Smooth muscle cell (in vitro differentiated cells): ENCODE data around the gene NME2. TPM values are rescaled to one million over a fixed set of nuclear protein-coding genes. Genes with fewer than 3 reads are reported as not detected.

ENCODE experiments used
- DNase-seq: peaks from one replicate; lab custom pipeline; 2025; ENCODE audit not compliant: unreplicated experiment; lab: John Stamatoyannopoulos, UW
- H2AFZ ChIP-seq: fragments of 200-600 bp; sonication (generic); 2 replicates; pipeline ENCODE4 v1.6.0; 2016; ENCODE audit warnings: antibody characterized with exemption, low read depth, mild to moderate bottlenecking
- H3F3A ChIP-seq: fragments of 200-600 bp; sonication (generic); 2 replicates; pipeline ENCODE4 v1.6.0; 2017; ENCODE audit warnings: antibody characterized with exemption, low read depth
- H3K27ac ChIP-seq: fragments of 200-600 bp; sonication (generic); 2 replicates; pipeline ENCODE4 v1.5.1; 2016; ENCODE audit warnings: low read depth, mild to moderate bottlenecking
- H3K27me3 ChIP-seq: fragments of 200-600 bp; sonication (generic); 2 replicates; pipeline ENCODE4 v1.6.1; 2016; ENCODE audit warnings: low read depth, mild to moderate bottlenecking
- H3K36me3 ChIP-seq: fragments of 200-600 bp; sonication (generic); 2 replicates; pipeline ENCODE4 v1.5.1; 2016; ENCODE audit warnings: low read depth
- H3K4me1 ChIP-seq: fragments of 200-600 bp; sonication (generic); 2 replicates; pipeline ENCODE4 v1.5.1; 2016; ENCODE audit warnings: low read depth
- H3K4me2 ChIP-seq: fragments of 200-600 bp; sonication (generic); 2 replicates; pipeline ENCODE4 v1.6.0; 2016; ENCODE audit warnings: mild to moderate bottlenecking
- H3K4me3 ChIP-seq: fragments of 200-600 bp; sonication (generic); 2 replicates; pipeline ENCODE4 v1.5.1; 2016; ENCODE audit warnings: mild to moderate bottlenecking
- H3K79me2 ChIP-seq: fragments of 200-600 bp; sonication (generic); 2 replicates; pipeline ENCODE4 v1.6.0; 2016; ENCODE audit warnings: low read depth, mild to moderate bottlenecking
- H3K9ac ChIP-seq: fragments of 200-600 bp; sonication (generic); 2 replicates; pipeline ENCODE4 v1.6.0; 2016; ENCODE audit warnings: low read depth
- H3K9me3 ChIP-seq: fragments of 200-600 bp; sonication (generic); replicated peaks from 2 replicates; pipeline ENCODE4 v1.5.1; 2016; ENCODE audit warnings: low read depth
- H4K20me1 ChIP-seq: fragments of 200-600 bp; sonication (generic); 2 replicates; pipeline ENCODE4 v1.6.0; 2016; ENCODE audit warnings: low read depth
- WGBS: methylation state at CpG from one replicate; pipeline ENCODE4 v1.1.7; 2016; ENCODE audit warnings: low lambda C conversion rate; 5-methylcytosine and 5-hydroxymethylcytosine counted together
- polyA plus RNA-seq: library from polyadenylated mRNA; unstranded; fragments of >200 nt; fragmentation: Nextera tagmentation; extraction: Ambion mirVana; gene quantifications from 2 replicates; pipeline ENCODE4 v1.2.1, GENCODE V29; 2016
- total RNA-seq: library from RNA; depleted of rRNA; stranded (reverse); fragments of >200 nt; gene quantifications from 2 replicates; pipeline ENCODE4 v1.2.3, GENCODE V29; 2014
- TF ChIP-seq, protein P1 (sequence below): fragments of 200-600 bp; sonication (generic); IDR thresholded peaks from 2 replicates; pipeline ENCODE4 v1.5.1; 2017; ENCODE audit warnings: borderline replicate concordance, mild to moderate bottlenecking, antibody characterized with exemption; ENCODE audit not compliant: insufficient read depth, poor library complexity, severe bottlenecking

NME2 gene
- total and polyA plus RNA-seq, 2 experiments from 2014 or later, result 496 to 675 TPM

DNA sequence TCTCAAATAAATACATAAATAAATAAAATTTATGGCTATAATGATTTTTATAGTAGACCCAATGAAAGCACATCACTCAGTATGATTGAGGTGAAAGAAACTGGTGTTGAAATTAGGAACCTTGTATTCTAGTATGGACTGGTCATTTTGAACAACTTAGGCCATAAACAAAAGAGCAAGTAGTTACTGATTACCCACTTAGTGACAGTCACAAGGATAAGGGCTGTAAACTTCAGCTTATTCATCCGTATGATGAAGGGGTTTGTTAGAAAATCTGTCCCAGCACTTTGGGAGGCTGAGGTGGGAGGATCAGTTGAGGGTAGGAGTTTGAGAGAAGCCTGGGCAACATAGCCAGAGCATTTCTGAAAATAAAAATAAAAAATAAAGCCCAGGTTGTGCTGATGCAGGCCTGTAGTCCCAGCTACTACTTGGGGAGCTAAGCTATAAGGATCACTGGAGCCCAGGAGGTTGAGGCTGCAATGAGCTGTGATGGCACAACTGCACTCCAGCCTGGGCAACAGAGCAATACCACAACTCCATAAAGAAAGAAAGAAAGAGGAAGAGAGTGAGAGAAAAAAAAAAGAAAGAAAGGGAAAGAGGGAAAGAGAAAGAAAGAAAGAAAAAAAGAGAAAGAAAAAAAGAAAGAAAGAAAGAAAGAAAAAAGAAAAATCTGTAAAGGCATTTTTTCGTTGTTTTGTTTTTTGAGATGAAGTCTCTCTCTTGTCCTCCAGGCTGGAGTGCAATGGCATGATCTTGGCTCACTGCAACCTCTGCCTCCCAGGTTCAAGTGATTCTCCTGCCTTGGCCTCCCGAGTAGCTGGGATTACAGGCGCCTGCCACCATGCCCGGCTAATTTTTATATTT lies 41.3 kb upstream of the NME2 start:
- TF ChIP-seq, protein P1, sequence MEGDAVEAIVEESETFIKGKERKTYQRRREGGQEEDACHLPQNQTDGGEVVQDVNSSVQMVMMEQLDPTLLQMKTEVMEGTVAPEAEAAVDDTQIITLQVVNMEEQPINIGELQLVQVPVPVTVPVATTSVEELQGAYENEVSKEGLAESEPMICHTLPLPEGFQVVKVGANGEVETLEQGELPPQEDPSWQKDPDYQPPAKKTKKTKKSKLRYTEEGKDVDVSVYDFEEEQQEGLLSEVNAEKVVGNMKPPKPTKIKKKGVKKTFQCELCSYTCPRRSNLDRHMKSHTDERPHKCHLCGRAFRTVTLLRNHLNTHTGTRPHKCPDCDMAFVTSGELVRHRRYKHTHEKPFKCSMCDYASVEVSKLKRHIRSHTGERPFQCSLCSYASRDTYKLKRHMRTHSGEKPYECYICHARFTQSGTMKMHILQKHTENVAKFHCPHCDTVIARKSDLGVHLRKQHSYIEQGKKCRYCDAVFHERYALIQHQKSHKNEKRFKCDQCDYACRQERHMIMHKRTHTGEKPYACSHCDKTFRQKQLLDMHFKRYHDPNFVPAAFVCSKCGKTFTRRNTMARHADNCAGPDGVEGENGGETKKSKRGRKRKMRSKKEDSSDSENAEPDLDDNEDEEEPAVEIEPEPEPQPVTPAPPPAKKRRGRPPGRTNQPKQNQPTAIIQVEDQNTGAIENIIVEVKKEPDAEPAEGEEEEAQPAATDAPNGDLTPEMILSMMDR, result no peak
- peaks cover 6% of the 10 kb centered on the region for H4K20me1 ChIP-seq
- H2AFZ ChIP-seq, result no peak overlapping the region
- H3K4me2 ChIP-seq, result no peak overlapping the region
- H3K27me3 ChIP-seq, result no peaks in the 10 kb centered on the region
- H3K79me2 ChIP-seq, result peaks cover 7% of the 10 kb centered on the region
- no peak for DNase-seq
- H3K4me1 ChIP-seq, result no peaks in the 10 kb centered on the region
- 95% methylated on average over 5 of the region's 5 CpGs for WGBS
- no peak overlapping the region for H3K27ac ChIP-seq
- H3K36me3 ChIP-seq, result no peaks in the 10 kb centered on the region
- H3K4me3 ChIP-seq, result no peak overlapping the region
- peaks cover 2% of the 10 kb centered on the region for H3F3A ChIP-seq
- no peaks in the 10 kb centered on the region for H3K9me3 ChIP-seq
- H3K9ac ChIP-seq, result no peak overlapping the region

- Histone ChIP-seq H3K79me2 (no peaks in the 10 kb centered on the region), H3K36me3 (no peaks in the 10 kb centered on the region), H3K9me3 (no peaks in the 10 kb centered on the region), H3K4me3 (no peak overlapping the region), H3K27me3 (no peaks in the 10 kb centered on the region), H3K4me1 (no peaks in the 10 kb centered on the region), H3K27ac (no peak overlapping the region), H2AFZ (no peak overlapping the region), H4K20me1 (no peaks in the 10 kb centered on the region), H3K9ac (no peak overlapping the region), H3F3A (peaks cover under 1% of the 10 kb centered on the region), H3K4me2 (no peak overlapping the region)
- no peak for DNase-seq
- WGBS, result 93% methylated on average over 3 of the region's 3 CpGs
- TF ChIP-seq, protein P1, result no peak
Observed at GRCh38 chr17:51128076-51128475, 38.1 kb upstream of the NME2 start.

GRCh38 chr17:51132964-51133319 lies 33.3 kb upstream of the NME2 start:
- no peaks in the 10 kb centered on the region for H3K27me3 ChIP-seq
- H3K9me3 ChIP-seq, result no peaks in the 10 kb centered on the region
- no peak for DNase-seq
- no peaks in the 10 kb centered on the region for H3F3A ChIP-seq
- no peaks in the 10 kb centered on the region for H4K20me1 ChIP-seq
- no peaks in the 10 kb centered on the region for H3K36me3 ChIP-seq
- no peak overlapping the region for H3K9ac ChIP-seq
- no peak overlapping the region for H3K27ac ChIP-seq
- no peak overlapping the region for H3K4me3 ChIP-seq
- H3K4me1 ChIP-seq, result no peaks in the 10 kb centered on the region
- no peaks in the 10 kb centered on the region for H3K79me2 ChIP-seq
- TF ChIP-seq, protein P1, result no peak
- H3K4me2 ChIP-seq, result no peak overlapping the region
- no peak overlapping the region for H2AFZ ChIP-seq

- Histone ChIP-seq H3K79me2 (no peaks in the 10 kb centered on the region), H3K27ac (no peak overlapping the region), H3K4me2 (no peak overlapping the region), H3K4me3 (no peak overlapping the region), H3F3A (no peaks in the 10 kb centered on the region), H3K4me1 (no peaks in the 10 kb centered on the region), H2AFZ (no peak overlapping the region), H3K36me3 (no peaks in the 10 kb centered on the region), H3K9ac (no peak overlapping the region), H3K27me3 (no peaks in the 10 kb centered on the region), H3K9me3 (no peaks in the 10 kb centered on the region), H4K20me1 (no peaks in the 10 kb centered on the region)
- TF ChIP-seq, protein P1, result no peak
- WGBS, result 86% methylated on average over 2 of the region's 2 CpGs
- DNase-seq, result no peak
Observed at GRCh38 chr17:51133365-51133764, 32.8 kb upstream of the NME2 start.
